PC-9 (cell line): ENCODE data around the gene LAD1.

Experiments used
- EZH2 ChIP-seq: fragments of 200-600 bp; sonication (generic); IDR thresholded peaks from 2 replicates; pipeline ENCODE4 v1.8.0; 2017; ENCODE audit warnings: antibody characterized with exemption, low read depth
- TF ChIP-seq, protein P1 (sequence below): fragments of 200-600 bp; sonication (generic); conservative IDR thresholded peaks from 2 replicates; pipeline ENCODE4 v1.6.1; 2017; ENCODE audit warnings: mixed run types, antibody characterized with exemption, mild to moderate bottlenecking, moderate library complexity

DNA sequence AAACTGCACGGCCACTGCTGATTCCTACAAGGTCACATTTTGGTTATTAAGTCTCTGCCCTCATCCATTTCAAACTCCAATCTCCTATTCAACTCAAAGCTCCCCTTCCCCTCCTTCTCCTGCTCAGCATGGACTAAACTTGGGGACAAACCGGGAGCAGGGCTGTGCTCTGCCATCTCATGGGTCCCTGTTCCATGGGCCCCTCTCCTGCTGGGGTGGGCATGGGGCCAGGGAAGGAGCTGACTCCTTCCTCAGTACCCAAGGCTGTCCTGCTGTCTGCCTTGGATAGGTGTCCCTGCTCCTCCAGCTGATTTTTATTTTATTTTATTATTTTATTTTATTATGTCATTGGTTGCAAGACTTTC lies 48.8 kb downstream of the LAD1 start:
- TF ChIP-seq, protein P1, sequence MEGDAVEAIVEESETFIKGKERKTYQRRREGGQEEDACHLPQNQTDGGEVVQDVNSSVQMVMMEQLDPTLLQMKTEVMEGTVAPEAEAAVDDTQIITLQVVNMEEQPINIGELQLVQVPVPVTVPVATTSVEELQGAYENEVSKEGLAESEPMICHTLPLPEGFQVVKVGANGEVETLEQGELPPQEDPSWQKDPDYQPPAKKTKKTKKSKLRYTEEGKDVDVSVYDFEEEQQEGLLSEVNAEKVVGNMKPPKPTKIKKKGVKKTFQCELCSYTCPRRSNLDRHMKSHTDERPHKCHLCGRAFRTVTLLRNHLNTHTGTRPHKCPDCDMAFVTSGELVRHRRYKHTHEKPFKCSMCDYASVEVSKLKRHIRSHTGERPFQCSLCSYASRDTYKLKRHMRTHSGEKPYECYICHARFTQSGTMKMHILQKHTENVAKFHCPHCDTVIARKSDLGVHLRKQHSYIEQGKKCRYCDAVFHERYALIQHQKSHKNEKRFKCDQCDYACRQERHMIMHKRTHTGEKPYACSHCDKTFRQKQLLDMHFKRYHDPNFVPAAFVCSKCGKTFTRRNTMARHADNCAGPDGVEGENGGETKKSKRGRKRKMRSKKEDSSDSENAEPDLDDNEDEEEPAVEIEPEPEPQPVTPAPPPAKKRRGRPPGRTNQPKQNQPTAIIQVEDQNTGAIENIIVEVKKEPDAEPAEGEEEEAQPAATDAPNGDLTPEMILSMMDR, result no peak
- TF ChIP-seq EZH2, result no peak
